Measurements from ENCODE around the gene EEF1AKMT4.
A peak's percentile ranks its signal among the peaks of the same experiment; 100 is the strongest.

Gene EEF1AKMT4

GRCh38 chr3:184240384-184241140 lies 8.9 kb upstream of the EEF1AKMT4 start:
- no peak for TF ChIP-seq GATA1 (IDR thresholded peaks at IDR 0.05; ENCODE audit: low read depth, low read length)
- no peak for TF ChIP-seq POLR2A (IDR thresholded peaks at IDR 0.05; ENCODE audit: low read length)
- DNase-seq: peak; percentile 27 to 34

- no peak for DNase-seq
- TF ChIP-seq POLR2A (IDR thresholded peaks at IDR 0.05; ENCODE audit: low read length): peak; percentile 7
- no peak for TF ChIP-seq GATA1 (IDR thresholded peaks at IDR 0.05; ENCODE audit: low read depth, low read length)
These were observed 8.4 kb upstream of the EEF1AKMT4 start for GRCh38 chr3:184241141-184241446.

- DNase-seq: peak; percentile 57 to 68
- no peak for TF ChIP-seq GATA1 (IDR thresholded peaks at IDR 0.05; ENCODE audit: low read depth, low read length)
- TF ChIP-seq POLR2A (IDR thresholded peaks at IDR 0.05; ENCODE audit: low read length): no peak
These were observed 7.8 kb upstream of the EEF1AKMT4 start for GRCh38 chr3:184241447-184242296.

GRCh38 chr3:184242297-184242685 lies 7.2 kb upstream of the EEF1AKMT4 start:
- TF ChIP-seq POLR2A (IDR thresholded peaks at IDR 0.05; ENCODE audit: low read length): no peak
- TF ChIP-seq GATA1 (IDR thresholded peaks at IDR 0.05; ENCODE audit: low read depth, low read length): no peak
- no peak for DNase-seq

GRCh38 chr3:184248454-184249411 lies 739 bp upstream of the EEF1AKMT4 start, which contains the start of gene ALG3:
ALG3 (minus strand) TSS chr3:184248962; CDS start chr3:184248940, 22 bp downstream.
- peak; percentile 79 for TF ChIP-seq POLR2A (IDR thresholded peaks at IDR 0.05; ENCODE audit: low read length)
- TF ChIP-seq GATA1 (IDR thresholded peaks at IDR 0.05; ENCODE audit: low read depth, low read length): no peak
- peak; percentile 94 to 96 for DNase-seq

- no peak for TF ChIP-seq POLR2A (IDR thresholded peaks at IDR 0.05; ENCODE audit: low read length)
- no peak for TF ChIP-seq GATA1 (IDR thresholded peaks at IDR 0.05; ENCODE audit: low read depth, low read length)
- DNase-seq: peak; percentile 90 to 94
These were observed 826 bp downstream of the EEF1AKMT4 start for GRCh38 chr3:184250167-184250828.

GRCh38 chr3:184255291-184256039 lies 6.0 kb downstream of the EEF1AKMT4 start:
- DNase-seq: no peak

GRCh38 chr3:184257083-184257915 lies 7.8 kb downstream of the EEF1AKMT4 start:
- no peak for DNase-seq
- TF ChIP-seq GATA1 (IDR thresholded peaks at IDR 0.05; ENCODE audit: low read depth, low read length) (no peak), POLR2A (IDR thresholded peaks at IDR 0.05; ENCODE audit: low read length) (no peak)

More at GRCh38 chr3:184255291-184256039, 6.0 kb downstream of the EEF1AKMT4 start:
- TF ChIP-seq GATA1 (IDR thresholded peaks at IDR 0.05; ENCODE audit: low read depth, low read length): no peak
- TF ChIP-seq POLR2A (IDR thresholded peaks at IDR 0.05; ENCODE audit: low read length): no peak

- TF ChIP-seq POLR2A (IDR thresholded peaks at IDR 0.05; ENCODE audit: low read length) (no peak), GATA1 (IDR thresholded peaks at IDR 0.05; ENCODE audit: low read depth, low read length) (no peak)
- no peak for DNase-seq
These were observed 9.5 kb downstream of the EEF1AKMT4 start for GRCh38 chr3:184258926-184259325.

- no peak for TF ChIP-seq POLR2A (IDR thresholded peaks at IDR 0.05; ENCODE audit: low read length)
- DNase-seq: no peak
These were observed 10.0 kb downstream of the EEF1AKMT4 start for GRCh38 chr3:184259396-184259877.

- TF ChIP-seq POLR2A (IDR thresholded peaks at IDR 0.05; ENCODE audit: low read length) (no peak), GATA1 (IDR thresholded peaks at IDR 0.05; ENCODE audit: low read depth, low read length) (no peak)
- peak; percentile 49 to 64 for DNase-seq
These were observed 10.6 kb downstream of the EEF1AKMT4 start for GRCh38 chr3:184259878-184260723.
